VCaP (cell line): ENCODE measurements around the gene TXNDC15.
A peak's percentile ranks its signal among the peaks of the same experiment; 100 is the strongest.

ENCODE experiments used
- H3K27ac ChIP-seq: fragments of 450-650 bp; 2 replicates; pipeline ENCODE4 v1.5.1; 2017
- CTCF ChIP-seq: fragments of 450-650 bp; conservative IDR thresholded peaks from 2 replicates; pipeline ENCODE4 v1.5.1; 2017; ENCODE audit warnings: mild to moderate bottlenecking, moderate library complexity

The TXNDC15 gene

GRCh38 chr5:134917070-134917815 lies 43.1 kb downstream of the TXNDC15 start:
- TF ChIP-seq CTCF = peak; percentile 79
- H3K27ac ChIP-seq = peak overlapping the region; percentile 5; the same call in 1 of the 2 replicates

- no peak for TF ChIP-seq CTCF
- H3K27ac ChIP-seq = peak overlapping the region; percentile 51
These were observed 44.7 kb downstream of the TXNDC15 start for GRCh38 chr5:134918861-134919260.

GRCh38 chr5:134920848-134921575 lies 46.8 kb downstream of the TXNDC15 start:
- no peak for TF ChIP-seq CTCF

GRCh38 chr5:134932508-134932907 lies 58.3 kb downstream of the TXNDC15 start:
- H3K27ac ChIP-seq = no peak overlapping the region
- TF ChIP-seq CTCF = no peak

More at GRCh38 chr5:134920848-134921575, 46.8 kb downstream of the TXNDC15 start:
- peak overlapping the region; percentile 51 for H3K27ac ChIP-seq

- H3K27ac ChIP-seq = peak overlapping the region; percentile 73
- TF ChIP-seq CTCF = no peak
These were observed 60.0 kb downstream of the TXNDC15 start for GRCh38 chr5:134934202-134934601.

- no peak for TF ChIP-seq CTCF
- H3K27ac ChIP-seq = peak overlapping the region; percentile 73
These were observed 61.8 kb downstream of the TXNDC15 start for GRCh38 chr5:134935711-134936602.

- no peak for TF ChIP-seq CTCF
- H3K27ac ChIP-seq = no peak overlapping the region
These were observed 63.4 kb downstream of the TXNDC15 start for GRCh38 chr5:134937526-134937925.
